Activated naive CD4-positive, alpha-beta T cell treated with anti-CD3 and anti-CD28 coated beads, Interleukin-2, amount 50 U/mL, for 24 hours (primary cell): ENCODE results near the gene CPT1C.

Source experiments
- H3K27ac Mint-ChIP-seq: one replicate; pipeline ENCODE4 v1.8.0; 2021; ENCODE audit warnings: mild to moderate bottlenecking, mixed read lengths
- H3K27me3 Mint-ChIP-seq: one replicate; pipeline ENCODE4 v1.8.0; 2021; ENCODE audit warnings: mixed read lengths
- H3K36me3 Mint-ChIP-seq: one replicate; pipeline ENCODE4 v1.8.0; 2021; ENCODE audit warnings: mixed read lengths
- H3K4me1 Mint-ChIP-seq: one replicate; pipeline ENCODE4 v1.8.0; 2021; ENCODE audit warnings: mixed read lengths
- H3K4me3 Mint-ChIP-seq: one replicate; pipeline ENCODE4 v1.8.0; 2021; ENCODE audit warnings: mild to moderate bottlenecking, mixed read lengths
- H3K9me3 Mint-ChIP-seq: one replicate; pipeline ENCODE4 v1.8.0; 2021; ENCODE audit warnings: mixed read lengths

Gene CPT1C

DNA sequence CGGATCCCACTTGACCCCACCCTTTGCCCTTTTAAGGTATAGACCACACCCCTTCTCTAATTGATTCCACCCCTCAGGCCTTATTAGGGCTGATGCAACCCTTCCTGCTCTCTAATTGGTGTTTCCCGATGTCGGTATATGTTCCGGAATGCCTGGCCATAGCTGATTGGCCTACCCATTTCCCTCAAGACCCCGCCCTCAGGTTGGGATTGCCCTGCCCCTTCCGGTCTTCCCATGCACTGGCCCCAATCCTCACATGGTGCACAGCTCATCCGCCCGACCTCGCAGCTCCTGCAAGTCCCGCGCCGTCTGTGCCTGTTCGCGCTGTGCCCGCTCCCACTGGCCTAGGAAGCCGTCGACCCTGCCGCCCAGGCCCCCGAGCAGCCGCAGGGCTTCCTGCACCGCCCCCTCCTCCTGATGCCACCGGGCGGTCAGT lies 54.0 kb downstream of the CPT1C start:
- H3K27me3 Mint-ChIP-seq, result no peaks in the 10 kb centered on the region
- H3K4me3 Mint-ChIP-seq, result no peak overlapping the region
- H3K27ac Mint-ChIP-seq, result no peak overlapping the region

DNA sequence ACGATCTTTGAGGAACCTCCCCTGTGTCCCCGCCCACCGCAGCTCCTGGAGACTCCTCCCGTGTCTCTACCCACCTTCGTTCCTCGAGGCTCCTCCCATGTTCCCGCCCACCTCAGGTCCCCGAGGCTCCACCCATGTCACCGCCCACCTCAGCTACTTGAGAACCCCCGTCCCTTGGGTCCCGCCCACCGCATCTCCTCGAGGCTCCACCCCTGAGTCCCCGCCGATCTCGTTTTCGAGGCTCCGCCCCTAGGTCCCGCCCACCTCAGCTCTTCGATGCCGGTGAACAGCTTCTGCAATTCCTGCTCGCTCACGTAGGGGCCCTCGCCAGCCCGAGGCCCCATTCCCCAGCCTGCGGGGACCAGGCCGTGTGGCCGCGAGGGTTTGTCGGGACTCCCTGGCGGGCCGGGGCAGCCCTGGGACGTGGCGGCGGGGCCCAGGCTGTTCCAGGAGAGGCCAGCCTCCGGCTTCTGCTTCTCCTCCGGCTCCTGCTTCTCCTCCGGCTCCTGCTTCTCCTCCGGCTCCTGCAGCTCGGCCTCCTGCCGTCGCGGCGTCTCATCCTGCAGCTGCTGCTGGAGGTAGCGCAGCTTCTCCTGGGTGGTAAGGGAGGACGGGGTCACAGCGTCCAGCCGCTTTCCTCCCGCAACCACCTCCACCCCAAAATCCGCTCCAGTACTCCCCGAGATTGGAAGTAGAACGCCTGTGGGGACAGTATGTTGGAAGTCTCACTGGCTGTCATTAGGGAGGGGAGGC lies 55.5 kb downstream of the CPT1C start:
- Mint-ChIP-seq H3K27me3 (no peaks in the 10 kb centered on the region), H3K27ac (no peak overlapping the region), H3K36me3 (no peaks in the 10 kb centered on the region), H3K4me1 (no peaks in the 10 kb centered on the region), H3K4me3 (peak overlapping the region; percentile 15), H3K9me3 (no peaks in the 10 kb centered on the region)

More for the DNA sequence above, 54.0 kb downstream of the CPT1C start:
- Mint-ChIP-seq H3K4me1 (no peaks in the 10 kb centered on the region), H3K9me3 (no peaks in the 10 kb centered on the region), H3K36me3 (no peaks in the 10 kb centered on the region)

DNA sequence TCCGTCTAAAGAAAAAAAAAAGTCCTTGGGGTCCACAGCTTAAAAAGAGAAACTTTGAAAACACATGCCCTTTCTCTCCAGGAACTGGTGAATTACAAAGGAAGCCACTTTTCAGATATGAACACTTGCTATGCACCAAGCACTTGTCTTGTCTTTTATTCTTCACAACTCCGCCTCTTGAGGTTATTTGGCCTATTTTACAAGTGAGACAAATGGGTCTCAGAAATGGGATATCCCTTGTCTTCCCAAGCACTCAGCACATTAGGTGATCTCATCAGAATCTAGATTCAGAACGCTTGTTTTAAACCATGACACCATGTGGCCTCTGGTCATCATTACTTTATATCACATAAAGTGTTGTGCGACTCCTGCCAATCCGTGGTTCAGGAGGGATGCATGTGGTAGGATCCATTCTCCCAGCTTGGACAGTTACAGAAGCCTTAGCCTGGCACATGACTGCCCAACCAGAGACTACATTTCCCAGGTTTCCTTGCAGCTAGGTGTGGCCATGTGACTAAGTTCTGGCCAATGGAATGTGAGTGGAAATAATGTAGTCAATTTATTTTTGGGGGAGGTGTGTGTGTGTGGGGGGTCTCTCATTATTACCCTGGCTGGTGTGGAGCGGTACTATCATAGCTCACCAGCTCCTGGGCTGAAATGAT lies 58.3 kb downstream of the CPT1C start:
- H3K27ac Mint-ChIP-seq, result no peak overlapping the region
- H3K36me3 Mint-ChIP-seq, result no peaks in the 10 kb centered on the region
- H3K27me3 Mint-ChIP-seq, result no peaks in the 10 kb centered on the region
- no peak overlapping the region for H3K4me3 Mint-ChIP-seq
- no peaks in the 10 kb centered on the region for H3K4me1 Mint-ChIP-seq
- H3K9me3 Mint-ChIP-seq, result no peaks in the 10 kb centered on the region

DNA sequence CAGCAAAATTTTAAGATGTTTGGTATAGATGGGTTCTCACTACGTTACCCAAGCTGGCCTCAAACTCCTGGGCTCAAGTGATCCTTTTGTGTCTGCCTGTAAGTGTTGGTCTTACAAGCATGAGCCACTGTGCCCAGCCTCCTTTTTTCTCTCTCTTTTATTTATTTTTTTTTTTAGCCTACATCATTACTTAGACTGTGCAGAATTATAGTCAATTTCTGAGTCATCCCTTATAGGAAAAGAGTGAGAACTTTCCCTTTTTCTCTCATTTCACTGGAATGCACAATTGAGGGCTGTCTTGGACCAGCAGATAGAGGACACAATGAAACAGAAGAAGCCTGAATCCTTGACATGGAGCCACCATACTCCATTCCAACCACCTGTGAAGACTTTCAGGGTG lies 58.9 kb downstream of the CPT1C start:
- Mint-ChIP-seq H3K27ac (no peak overlapping the region), H3K4me1 (no peaks in the 10 kb centered on the region), H3K36me3 (no peaks in the 10 kb centered on the region), H3K27me3 (no peaks in the 10 kb centered on the region), H3K9me3 (no peaks in the 10 kb centered on the region), H3K4me3 (no peak overlapping the region)

DNA sequence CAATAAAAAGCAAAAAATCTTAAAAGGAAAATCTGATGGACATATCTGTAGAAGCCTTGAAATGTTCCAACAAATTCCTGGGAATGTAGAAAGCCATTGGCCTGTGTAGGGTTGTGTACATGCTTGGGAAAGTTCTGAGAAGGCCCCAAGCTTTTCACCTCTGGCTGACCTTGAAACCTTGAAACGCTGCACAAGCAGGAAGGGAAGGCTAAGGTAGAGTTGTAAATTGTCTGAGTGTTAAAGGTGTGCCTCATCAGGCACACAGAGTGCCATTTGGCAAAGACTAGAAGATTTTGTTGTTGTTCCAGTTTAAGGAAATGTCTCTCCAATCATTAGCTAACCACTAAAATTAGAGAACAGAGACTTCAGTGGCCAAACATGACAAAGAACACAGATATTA lies 61.8 kb downstream of the CPT1C start:
- no peaks in the 10 kb centered on the region for H3K9me3 Mint-ChIP-seq
- no peaks in the 10 kb centered on the region for H3K36me3 Mint-ChIP-seq
- no peaks in the 10 kb centered on the region for H3K27me3 Mint-ChIP-seq
- no peaks in the 10 kb centered on the region for H3K4me1 Mint-ChIP-seq
- H3K4me3 Mint-ChIP-seq, result no peak overlapping the region
- no peak overlapping the region for H3K27ac Mint-ChIP-seq

DNA sequence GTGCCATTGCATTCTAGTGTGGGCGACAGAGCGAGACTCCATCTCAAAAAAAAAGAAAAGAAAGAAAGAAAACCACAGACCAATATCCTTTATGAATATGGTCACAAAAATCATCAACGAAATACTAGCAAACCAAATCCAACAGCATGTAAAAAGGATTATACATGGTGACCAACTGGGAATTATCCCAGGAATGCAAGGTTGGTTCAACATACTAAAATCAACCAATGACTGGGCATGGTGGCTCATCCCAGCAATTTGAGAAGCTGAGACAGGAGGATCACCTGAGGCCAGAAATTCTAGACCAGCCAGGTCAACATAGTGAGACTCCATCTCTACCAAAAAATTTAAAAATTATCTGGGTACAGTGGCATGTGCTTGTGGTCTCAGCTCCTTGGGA lies 65.0 kb downstream of the CPT1C start:
- Mint-ChIP-seq H3K4me1 (no peaks in the 10 kb centered on the region), H3K36me3 (no peaks in the 10 kb centered on the region), H3K9me3 (no peaks in the 10 kb centered on the region), H3K27me3 (no peaks in the 10 kb centered on the region), H3K27ac (no peak overlapping the region), H3K4me3 (no peak overlapping the region)

DNA sequence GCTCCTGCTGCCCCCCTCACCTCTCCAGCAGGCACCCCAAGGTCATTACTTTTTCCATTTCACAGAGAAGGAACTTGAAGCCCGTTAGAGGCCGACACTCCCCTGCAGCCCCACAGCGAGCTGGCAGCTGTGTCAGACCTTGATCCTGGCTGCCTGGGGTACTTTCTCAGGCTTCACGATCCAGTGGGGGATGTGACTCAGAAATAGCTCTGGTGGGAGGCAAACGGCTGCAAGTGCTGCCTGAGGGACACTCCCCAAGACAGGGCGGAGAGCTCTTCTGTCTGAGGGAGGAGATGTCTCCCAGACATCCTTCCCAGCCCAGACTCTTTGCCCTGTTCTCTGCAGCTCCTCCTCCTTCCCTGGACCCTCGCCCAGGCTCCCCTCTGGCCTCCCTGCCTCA lies 67.4 kb downstream of the CPT1C start:
- Mint-ChIP-seq H3K36me3 (no peaks in the 10 kb centered on the region), H3K9me3 (no peaks in the 10 kb centered on the region), H3K27me3 (no peaks in the 10 kb centered on the region)

DNA sequence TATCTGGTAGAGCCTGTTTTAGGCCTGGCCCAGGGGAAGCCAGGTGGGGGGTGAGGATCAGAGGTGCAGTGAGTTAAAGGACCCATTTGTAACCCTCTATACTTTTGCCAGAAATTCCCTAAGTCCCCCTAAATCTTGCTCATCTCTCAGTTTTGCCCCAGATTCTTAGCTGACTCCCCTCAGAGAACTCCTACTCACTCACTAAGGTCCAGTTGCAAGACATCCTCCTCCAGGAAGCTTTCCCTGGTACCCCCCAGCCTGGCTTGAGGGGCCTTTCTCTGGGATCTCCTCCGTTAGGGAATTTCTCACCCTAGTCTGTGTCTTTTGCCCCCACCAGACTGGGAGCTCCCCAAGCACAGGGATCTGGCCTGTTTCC lies 70.3 kb downstream of the CPT1C start:
- no peak overlapping the region for H3K4me3 Mint-ChIP-seq
- no peak overlapping the region for H3K27ac Mint-ChIP-seq
- H3K27me3 Mint-ChIP-seq, result no peaks in the 10 kb centered on the region
- H3K9me3 Mint-ChIP-seq, result no peaks in the 10 kb centered on the region
- H3K4me1 Mint-ChIP-seq, result peaks cover 5% of the 10 kb centered on the region
- no peaks in the 10 kb centered on the region for H3K36me3 Mint-ChIP-seq

More for the DNA sequence above, 67.4 kb downstream of the CPT1C start:
- Mint-ChIP-seq H3K4me1 (no peaks in the 10 kb centered on the region), H3K27ac (no peak overlapping the region), H3K4me3 (no peak overlapping the region)

DNA sequence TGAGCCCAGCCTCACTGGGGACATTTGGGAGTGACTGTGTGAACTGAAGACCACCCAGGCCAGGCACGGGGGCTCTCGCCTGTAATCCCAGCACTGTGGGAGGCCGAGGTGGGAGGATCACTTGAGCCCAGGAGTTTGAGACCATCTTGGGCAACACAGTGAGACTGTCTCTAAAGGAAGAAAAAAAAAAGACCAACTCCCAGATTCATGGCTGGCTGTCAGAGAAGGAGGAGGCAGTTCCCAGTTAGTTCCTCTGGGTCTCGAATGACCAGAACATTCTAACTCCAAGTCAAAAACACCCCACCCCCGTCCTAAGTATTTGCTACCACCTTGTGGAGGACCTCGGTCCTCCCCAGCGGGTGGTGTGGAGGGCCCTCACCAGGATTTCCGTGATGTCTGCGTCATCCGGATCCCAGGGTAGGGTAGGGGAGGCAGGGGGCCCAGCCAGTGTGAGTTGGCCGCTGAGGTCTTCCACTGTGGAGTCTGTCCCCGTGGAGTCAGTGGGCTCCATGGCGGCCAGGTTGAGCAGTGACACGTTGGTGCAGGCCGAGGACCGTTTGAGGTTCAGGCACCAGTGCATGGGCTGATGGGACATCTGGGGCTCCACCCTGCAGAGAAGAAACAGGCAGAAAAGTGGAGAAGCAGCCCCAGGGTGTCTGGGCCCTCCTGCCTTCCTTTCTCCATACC lies 70.9 kb downstream of the CPT1C start:
- peaks cover 6% of the 10 kb centered on the region for H3K4me1 Mint-ChIP-seq
- no peaks in the 10 kb centered on the region for H3K36me3 Mint-ChIP-seq
- no peaks in the 10 kb centered on the region for H3K27me3 Mint-ChIP-seq
- no peak overlapping the region for H3K4me3 Mint-ChIP-seq
- H3K9me3 Mint-ChIP-seq, result no peaks in the 10 kb centered on the region
- no peak overlapping the region for H3K27ac Mint-ChIP-seq

DNA sequence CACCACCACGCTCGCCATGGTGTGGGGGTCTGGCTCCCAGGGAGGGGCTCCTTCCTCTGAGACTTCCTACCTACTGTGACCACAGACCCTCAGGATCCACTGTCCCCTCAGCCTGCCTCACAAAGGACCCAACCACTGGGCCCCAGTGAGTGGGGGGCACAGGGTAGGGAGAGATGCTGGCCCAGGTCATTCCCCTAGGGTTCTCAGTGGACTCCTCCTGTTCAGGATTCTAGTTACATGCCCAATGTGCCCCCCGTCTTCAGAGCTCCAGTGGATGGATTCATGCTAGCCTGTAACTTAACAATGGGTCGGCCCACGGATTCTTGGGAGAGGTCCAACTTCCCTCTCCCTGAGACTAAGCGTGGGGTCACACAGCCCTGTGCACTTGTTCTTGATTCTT lies 72.3 kb downstream of the CPT1C start, which contains the start of gene TSKS:
Gene TSKS, minus strand, starts transcription at position 77 of the 400 bp plus-strand sequence. Its CDS starts 59 bp downstream, at position 18.
- Mint-ChIP-seq H3K27me3 (no peaks in the 10 kb centered on the region), H3K36me3 (no peaks in the 10 kb centered on the region), H3K27ac (no peak within 1 kb of the TSS), H3K9me3 (no peaks in the 10 kb centered on the region), H3K4me1 (peaks cover 18% of the 10 kb centered on the region), H3K4me3 (no peak within 1 kb of the TSS)
